Measurements from ENCODE around the gene EIF3D. TPM values are rescaled to one million over a fixed set of nuclear protein-coding genes. Genes with fewer than 3 reads are reported as not detected.

Gene EIF3D
- total RNA-seq, 1 experiment from 2014 or later = 237 TPM

GRCh38 chr22:36563001-36563400 lies 34.0 kb upstream of the EIF3D start:
- no peaks in the 10 kb centered on the region for H3K36me3 Mint-ChIP-seq
- TF ChIP-seq, protein P1, sequence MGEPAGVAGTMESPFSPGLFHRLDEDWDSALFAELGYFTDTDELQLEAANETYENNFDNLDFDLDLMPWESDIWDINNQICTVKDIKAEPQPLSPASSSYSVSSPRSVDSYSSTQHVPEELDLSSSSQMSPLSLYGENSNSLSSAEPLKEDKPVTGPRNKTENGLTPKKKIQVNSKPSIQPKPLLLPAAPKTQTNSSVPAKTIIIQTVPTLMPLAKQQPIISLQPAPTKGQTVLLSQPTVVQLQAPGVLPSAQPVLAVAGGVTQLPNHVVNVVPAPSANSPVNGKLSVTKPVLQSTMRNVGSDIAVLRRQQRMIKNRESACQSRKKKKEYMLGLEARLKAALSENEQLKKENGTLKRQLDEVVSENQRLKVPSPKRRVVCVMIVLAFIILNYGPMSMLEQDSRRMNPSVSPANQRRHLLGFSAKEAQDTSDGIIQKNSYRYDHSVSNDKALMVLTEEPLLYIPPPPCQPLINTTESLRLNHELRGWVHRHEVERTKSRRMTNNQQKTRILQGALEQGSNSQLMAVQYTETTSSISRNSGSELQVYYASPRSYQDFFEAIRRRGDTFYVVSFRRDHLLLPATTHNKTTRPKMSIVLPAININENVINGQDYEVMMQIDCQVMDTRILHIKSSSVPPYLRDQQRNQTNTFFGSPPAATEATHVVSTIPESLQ (CRISPR knock-in tag; IDR thresholded peaks at IDR 0.05) = no peak
- TF ChIP-seq RORB (CRISPR knock-in tag; IDR thresholded peaks at IDR 0.05) (no peak), TCF7 (CRISPR knock-in tag; IDR thresholded peaks at IDR 0.05; ENCODE audit: low read depth) (no peak), RELA (CRISPR knock-in tag; IDR thresholded peaks at IDR 0.05; ENCODE audit: borderline replicate concordance) (no peak), ZNF671 (CRISPR knock-in tag; IDR thresholded peaks at IDR 0.05) (no peak), ZNF138 (CRISPR knock-in tag; conservative IDR thresholded peaks at IDR 0.05) (no peak), CBFB (CRISPR knock-in tag; IDR thresholded peaks at IDR 0.05; ENCODE audit: low read depth) (no peak), IRF2 (CRISPR knock-in tag; IDR thresholded peaks at IDR 0.05; ENCODE audit: borderline replicate concordance, low read depth) (no peak), PRRX2 (CRISPR knock-in tag; IDR thresholded peaks at IDR 0.05) (no peak), JAZF1 (CRISPR knock-in tag; IDR thresholded peaks at IDR 0.05) (no peak), NR2C2 (CRISPR knock-in tag; IDR thresholded peaks at IDR 0.05) (no peak), MAX (CRISPR knock-in tag; IDR thresholded peaks at IDR 0.05) (no peak), FOXP1 (CRISPR knock-in tag; IDR thresholded peaks at IDR 0.05; ENCODE audit: borderline replicate concordance) (no peak), NFYB (CRISPR knock-in tag; conservative IDR thresholded peaks at IDR 0.05; ENCODE audit: low read depth) (no peak)
- TF ChIP-seq, protein P2, sequence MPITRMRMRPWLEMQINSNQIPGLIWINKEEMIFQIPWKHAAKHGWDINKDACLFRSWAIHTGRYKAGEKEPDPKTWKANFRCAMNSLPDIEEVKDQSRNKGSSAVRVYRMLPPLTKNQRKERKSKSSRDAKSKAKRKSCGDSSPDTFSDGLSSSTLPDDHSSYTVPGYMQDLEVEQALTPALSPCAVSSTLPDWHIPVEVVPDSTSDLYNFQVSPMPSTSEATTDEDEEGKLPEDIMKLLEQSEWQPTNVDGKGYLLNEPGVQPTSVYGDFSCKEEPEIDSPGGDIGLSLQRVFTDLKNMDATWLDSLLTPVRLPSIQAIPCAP (CRISPR knock-in tag; IDR thresholded peaks at IDR 0.05) = no peak
- no peak for ATAC-seq
- DNase-seq (ENCODE audit: low spot score) = no peak
- peaks cover 33% of the 10 kb centered on the region for H3K4me1 Mint-ChIP-seq
- H3K4me3 Mint-ChIP-seq = no peak overlapping the region
- ChIA-PET CTCF (interaction anchor here (0.6 to 1.8 kb wide), 10 partner anchors 9 to 1044 kb away, joined by 3 to 12 read pairs (median 3); partner anchors contain the start of gene IFT27), POLR2A (no interaction called here)
- no peak overlapping the region for H3K27ac Mint-ChIP-seq
- H3K27me3 Mint-ChIP-seq (ENCODE audit: low read depth) = no peaks in the 10 kb centered on the region
- no peaks in the 10 kb centered on the region for H3K9me3 Mint-ChIP-seq

GRCh38 chr22:36562261-36562835 lies 33.4 kb upstream of the EIF3D start:
- no peak for DNase-seq (ENCODE audit: low spot score)
- Mint-ChIP-seq H3K9me3 (no peaks in the 10 kb centered on the region), H3K27me3 (ENCODE audit: low read depth) (no peaks in the 10 kb centered on the region), H3K4me1 (peaks cover 33% of the 10 kb centered on the region), H3K4me3 (peak overlapping the region; percentile 17; the same call in 1 of the 2 replicates), H3K27ac (no peak overlapping the region), H3K36me3 (no peaks in the 10 kb centered on the region)
- ATAC-seq = no peak
- ChIA-PET POLR2A (interaction anchor here (0.5 to 1.2 kb wide), 2 partner anchors 11 to 73 kb away, joined by 3 to 5 read pairs; no protein-coding TSS in a partner anchor), CTCF (interaction anchor here (1.1 to 1.8 kb wide), 6 partner anchors 7 to 220 kb away, joined by 3 to 18 read pairs (median 6); partner anchors contain the start of gene IFT27)
- TF ChIP-seq HMGA2 (CRISPR knock-in tag; IDR thresholded peaks at IDR 0.05) (no peak), NR2C2 (CRISPR knock-in tag; IDR thresholded peaks at IDR 0.05) (no peak), E2F4 (CRISPR knock-in tag; IDR thresholded peaks at IDR 0.05; ENCODE audit: borderline replicate concordance, low read depth) (no peak), ZNF263 (CRISPR knock-in tag; IDR thresholded peaks at IDR 0.05; ENCODE audit: low read depth) (no peak), PREB (CRISPR knock-in tag; IDR thresholded peaks at IDR 0.05; ENCODE audit: borderline replicate concordance) (no peak), ARID4B (CRISPR knock-in tag; IDR thresholded peaks at IDR 0.05; ENCODE audit: borderline replicate concordance) (no peak), ZBTB21 (CRISPR knock-in tag; IDR thresholded peaks at IDR 0.05; ENCODE audit: borderline replicate concordance) (no peak)
- TF ChIP-seq, protein P3, sequence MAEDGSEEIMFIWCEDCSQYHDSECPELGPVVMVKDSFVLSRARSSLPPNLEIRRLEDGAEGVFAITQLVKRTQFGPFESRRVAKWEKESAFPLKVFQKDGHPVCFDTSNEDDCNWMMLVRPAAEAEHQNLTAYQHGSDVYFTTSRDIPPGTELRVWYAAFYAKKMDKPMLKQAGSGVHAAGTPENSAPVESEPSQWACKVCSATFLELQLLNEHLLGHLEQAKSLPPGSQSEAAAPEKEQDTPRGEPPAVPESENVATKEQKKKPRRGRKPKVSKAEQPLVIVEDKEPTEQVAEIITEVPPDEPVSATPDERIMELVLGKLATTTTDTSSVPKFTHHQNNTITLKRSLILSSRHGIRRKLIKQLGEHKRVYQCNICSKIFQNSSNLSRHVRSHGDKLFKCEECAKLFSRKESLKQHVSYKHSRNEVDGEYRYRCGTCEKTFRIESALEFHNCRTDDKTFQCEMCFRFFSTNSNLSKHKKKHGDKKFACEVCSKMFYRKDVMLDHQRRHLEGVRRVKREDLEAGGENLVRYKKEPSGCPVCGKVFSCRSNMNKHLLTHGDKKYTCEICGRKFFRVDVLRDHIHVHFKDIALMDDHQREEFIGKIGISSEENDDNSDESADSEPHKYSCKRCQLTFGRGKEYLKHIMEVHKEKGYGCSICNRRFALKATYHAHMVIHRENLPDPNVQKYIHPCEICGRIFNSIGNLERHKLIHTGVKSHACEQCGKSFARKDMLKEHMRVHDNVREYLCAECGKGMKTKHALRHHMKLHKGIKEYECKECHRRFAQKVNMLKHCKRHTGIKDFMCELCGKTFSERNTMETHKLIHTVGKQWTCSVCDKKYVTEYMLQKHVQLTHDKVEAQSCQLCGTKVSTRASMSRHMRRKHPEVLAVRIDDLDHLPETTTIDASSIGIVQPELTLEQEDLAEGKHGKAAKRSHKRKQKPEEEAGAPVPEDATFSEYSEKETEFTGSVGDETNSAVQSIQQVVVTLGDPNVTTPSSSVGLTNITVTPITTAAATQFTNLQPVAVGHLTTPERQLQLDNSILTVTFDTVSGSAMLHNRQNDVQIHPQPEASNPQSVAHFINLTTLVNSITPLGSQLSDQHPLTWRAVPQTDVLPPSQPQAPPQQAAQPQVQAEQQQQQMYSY (CRISPR knock-in tag; IDR thresholded peaks at IDR 0.05) = no peak

Data from WTC11 (cell line).